Measurements from ENCODE around the gene POTEI.
"Not testable (repeated sequence)": the region's sequence is repeated elsewhere in the genome, so short reads cannot be mapped to it uniquely, and the experiment has no call there.

DNA sequence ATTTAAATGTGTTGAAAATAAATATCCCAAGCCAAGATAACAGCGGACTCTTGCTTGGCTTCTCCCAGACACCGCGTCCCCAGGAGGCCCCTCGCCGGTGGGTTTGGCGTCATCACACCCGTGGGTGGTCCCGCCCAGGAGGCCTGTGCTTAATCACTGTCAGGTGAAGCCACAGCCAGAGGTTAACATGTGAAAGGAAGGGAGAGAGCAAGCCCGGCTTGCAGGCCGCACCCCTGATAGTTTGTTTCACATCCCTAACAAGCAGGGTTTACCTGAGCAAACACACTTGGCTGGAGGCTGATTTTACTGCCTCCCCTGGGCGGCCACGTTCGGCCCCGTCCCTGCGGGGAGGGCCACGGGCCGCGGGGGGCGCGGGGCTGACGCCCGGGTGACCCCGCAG is 13.3 kb upstream of the POTEI start:
- not testable (repeated sequence) for TF ChIP-seq RFX5 (IDR thresholded peaks at IDR 0.05; ENCODE audit: low read length); EP300 (IDR thresholded peaks at IDR 0.05; ENCODE audit: borderline replicate concordance in 1 of 2, low read depth in 1 of 2, low read length in 1 of 2); TCF12 (IDR thresholded peaks at IDR 0.05); MEF2A (IDR thresholded peaks at IDR 0.05; ENCODE audit: borderline replicate concordance, low read depth); RCOR1 (IDR thresholded peaks at IDR 0.05; ENCODE audit: low read length); RAD21 (IDR thresholded peaks at IDR 0.05; ENCODE audit: low read length)
- TF ChIP-seq, protein P1, sequence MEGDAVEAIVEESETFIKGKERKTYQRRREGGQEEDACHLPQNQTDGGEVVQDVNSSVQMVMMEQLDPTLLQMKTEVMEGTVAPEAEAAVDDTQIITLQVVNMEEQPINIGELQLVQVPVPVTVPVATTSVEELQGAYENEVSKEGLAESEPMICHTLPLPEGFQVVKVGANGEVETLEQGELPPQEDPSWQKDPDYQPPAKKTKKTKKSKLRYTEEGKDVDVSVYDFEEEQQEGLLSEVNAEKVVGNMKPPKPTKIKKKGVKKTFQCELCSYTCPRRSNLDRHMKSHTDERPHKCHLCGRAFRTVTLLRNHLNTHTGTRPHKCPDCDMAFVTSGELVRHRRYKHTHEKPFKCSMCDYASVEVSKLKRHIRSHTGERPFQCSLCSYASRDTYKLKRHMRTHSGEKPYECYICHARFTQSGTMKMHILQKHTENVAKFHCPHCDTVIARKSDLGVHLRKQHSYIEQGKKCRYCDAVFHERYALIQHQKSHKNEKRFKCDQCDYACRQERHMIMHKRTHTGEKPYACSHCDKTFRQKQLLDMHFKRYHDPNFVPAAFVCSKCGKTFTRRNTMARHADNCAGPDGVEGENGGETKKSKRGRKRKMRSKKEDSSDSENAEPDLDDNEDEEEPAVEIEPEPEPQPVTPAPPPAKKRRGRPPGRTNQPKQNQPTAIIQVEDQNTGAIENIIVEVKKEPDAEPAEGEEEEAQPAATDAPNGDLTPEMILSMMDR (IDR thresholded peaks at IDR 0.05): not testable (repeated sequence)

All from SK-N-SH (cell line).